GM12892 (cell line): ENCODE results near the gene KANK4. TPM values are rescaled to one million over a fixed set of nuclear protein-coding genes. Genes with fewer than 3 reads are reported as not detected.

ENCODE experiments used
- DNase-seq: peaks from one replicate; pipeline ENCODE4 v3.0.0; 2011; ENCODE audit not compliant: insufficient read length
- FAIRE-seq: peaks from 2 replicates; lab custom pipeline; 2011; peaks lifted over from hg19 to GRCh38; lab: Jason Lieb, UNC
- POLR2A ChIP-seq: IDR thresholded peaks from 2 replicates; pipeline ENCODE4 v1.6.1; 2011; ENCODE audit warnings: low read depth, low read length, control low read depth
- POLR2AphosphoS5 ChIP-seq: IDR thresholded peaks from 2 replicates; pipeline ENCODE4 v1.6.1; 2011; ENCODE audit warnings: low read depth, low read length, control low read depth
- TAF1 ChIP-seq: IDR thresholded peaks from 2 replicates; pipeline ENCODE4 v1.6.1; 2011; ENCODE audit warnings: low read depth, mild to moderate bottlenecking, control low read depth, low read length, borderline replicate concordance
- polyA plus RNA-seq: library from polyadenylated mRNA; unstranded; fragments of >200 nt; gene quantifications from one replicate; pipeline ENCODE4 v1.2.1, GENCODE V29; 2012; ENCODE audit warnings: missing spikeins, inconsistent platforms; ENCODE audit not compliant: missing spikeins

Gene KANK4
- polyA plus RNA-seq: not detected

GRCh38 chr1:62318756-62319544, at the start of gene KANK4:
TSS of gene KANK4 (minus strand) at chr1:62319434. CDS start at chr1:62281564, 37,870 bp downstream.
- FAIRE-seq: no peak
- DNase-seq: no peak

GRCh38 chr1:62368989-62369388, 49.8 kb upstream of the KANK4 start:
- no peak for TF ChIP-seq POLR2AphosphoS5
- no peak for TF ChIP-seq TAF1
- no peak for TF ChIP-seq POLR2A
- DNase-seq: no peak
- FAIRE-seq: no peak

More at GRCh38 chr1:62318756-62319544, at the start of gene KANK4:
- TF ChIP-seq TAF1 (no peak), POLR2A (no peak), POLR2AphosphoS5 (no peak)

DNA sequence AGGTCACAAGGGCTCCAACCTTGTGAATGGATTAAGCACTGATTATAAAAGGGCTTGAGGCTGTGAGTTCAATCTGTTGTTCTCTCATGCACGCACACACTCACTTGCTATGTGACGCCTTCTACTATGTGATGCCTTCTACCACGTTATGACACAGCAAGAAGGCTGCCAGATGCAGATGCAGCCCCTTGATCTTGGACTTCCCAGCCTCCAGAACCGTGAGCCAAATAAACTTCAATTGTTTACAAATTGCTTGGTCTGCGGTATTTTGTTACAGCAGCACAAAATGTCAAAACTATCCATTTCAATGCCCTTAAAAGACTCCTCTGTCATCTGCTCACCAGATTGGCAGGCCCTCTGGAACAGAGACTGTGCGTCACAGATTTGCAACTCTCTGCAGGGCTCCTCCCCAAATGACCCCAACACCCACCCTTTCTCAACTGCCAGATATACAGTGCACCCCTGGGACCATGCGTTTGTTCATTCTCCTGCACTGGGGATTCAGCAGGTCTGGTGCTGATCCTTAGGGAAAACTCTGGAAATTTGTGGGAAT, 47.8 kb upstream of the KANK4 start:
- DNase-seq (no peak), FAIRE-seq (no peak)
- TF ChIP-seq POLR2A: no peak
- TF ChIP-seq POLR2AphosphoS5: no peak
- no peak for TF ChIP-seq TAF1

- no peak for FAIRE-seq
- DNase-seq: no peak
- TF ChIP-seq TAF1 (no peak), POLR2A (no peak), POLR2AphosphoS5 (no peak)
These were observed 45.5 kb upstream of the KANK4 start for GRCh38 chr1:62364721-62365120.

- no peak for DNase-seq
- no peak for FAIRE-seq
- TF ChIP-seq TAF1 (no peak), POLR2A (no peak), POLR2AphosphoS5 (no peak)
These were observed 43.7 kb upstream of the KANK4 start for GRCh38 chr1:62362926-62363325.

DNA sequence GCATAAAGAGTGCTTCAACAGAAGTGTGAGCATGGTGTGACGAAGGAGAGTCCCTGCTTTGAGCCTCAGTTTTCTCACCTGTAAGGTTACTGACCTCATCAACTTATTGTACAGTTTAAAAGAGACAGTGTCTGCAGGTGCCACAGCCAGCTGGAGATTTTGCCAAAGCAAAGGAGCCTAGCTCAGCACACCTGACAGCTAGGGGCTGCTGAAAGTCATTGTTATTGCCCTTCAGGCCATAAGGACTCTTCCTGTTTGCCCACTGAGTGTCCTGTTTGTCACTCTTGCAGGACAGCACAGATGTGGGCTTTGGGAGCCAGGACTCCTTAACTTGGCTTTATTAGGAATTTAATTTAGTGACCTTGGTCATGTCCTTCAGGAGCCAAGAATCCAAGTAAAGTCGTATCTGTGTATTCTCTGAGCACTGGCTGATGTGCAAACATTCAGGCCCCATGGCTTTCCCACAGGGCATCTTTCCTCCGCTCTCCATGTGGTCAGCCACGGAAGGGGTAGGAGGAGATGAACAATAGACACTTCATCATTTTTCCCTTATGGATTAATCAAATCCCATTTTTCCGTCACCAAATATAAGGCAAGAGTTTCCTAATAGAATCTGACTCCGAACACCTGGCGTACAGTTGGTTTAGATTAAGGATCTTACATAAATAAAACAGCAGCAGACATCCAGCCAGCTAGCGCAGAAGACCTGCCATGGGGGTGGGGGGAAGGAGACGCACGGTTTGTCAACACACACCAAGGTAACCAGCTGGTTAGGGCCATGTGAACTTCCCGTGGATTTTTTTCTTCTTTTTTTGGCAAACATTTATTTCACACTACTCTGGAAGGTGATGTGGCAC, 43.1 kb upstream of the KANK4 start:
- FAIRE-seq: no peak

DNA sequence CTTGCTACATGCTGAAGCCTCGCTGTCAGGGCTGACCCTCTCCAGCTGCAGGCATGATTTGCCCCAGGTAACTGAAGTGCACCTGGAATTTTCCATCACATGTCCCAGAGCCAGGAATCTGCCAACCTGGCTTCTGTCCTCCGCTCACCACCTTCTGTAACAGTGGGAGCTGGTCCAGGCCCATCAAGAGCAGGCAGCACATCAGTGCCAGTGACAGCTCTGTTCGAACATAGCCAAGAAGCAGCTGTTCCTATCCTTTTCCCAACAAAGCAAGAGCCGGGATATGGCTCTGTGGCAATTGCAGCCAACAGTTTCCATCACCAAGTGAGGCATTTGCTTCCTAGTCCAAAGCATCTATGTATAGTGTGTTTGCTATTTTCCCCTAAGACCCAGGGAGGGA, 42.2 kb upstream of the KANK4 start:
- no peak for FAIRE-seq
- TF ChIP-seq POLR2AphosphoS5 (no peak), TAF1 (no peak), POLR2A (no peak)
- DNase-seq: no peak

More for the DNA sequence above, 43.1 kb upstream of the KANK4 start:
- no peak for TF ChIP-seq POLR2AphosphoS5
- no peak for TF ChIP-seq POLR2A
- no peak for TF ChIP-seq TAF1
- no peak for DNase-seq

DNA sequence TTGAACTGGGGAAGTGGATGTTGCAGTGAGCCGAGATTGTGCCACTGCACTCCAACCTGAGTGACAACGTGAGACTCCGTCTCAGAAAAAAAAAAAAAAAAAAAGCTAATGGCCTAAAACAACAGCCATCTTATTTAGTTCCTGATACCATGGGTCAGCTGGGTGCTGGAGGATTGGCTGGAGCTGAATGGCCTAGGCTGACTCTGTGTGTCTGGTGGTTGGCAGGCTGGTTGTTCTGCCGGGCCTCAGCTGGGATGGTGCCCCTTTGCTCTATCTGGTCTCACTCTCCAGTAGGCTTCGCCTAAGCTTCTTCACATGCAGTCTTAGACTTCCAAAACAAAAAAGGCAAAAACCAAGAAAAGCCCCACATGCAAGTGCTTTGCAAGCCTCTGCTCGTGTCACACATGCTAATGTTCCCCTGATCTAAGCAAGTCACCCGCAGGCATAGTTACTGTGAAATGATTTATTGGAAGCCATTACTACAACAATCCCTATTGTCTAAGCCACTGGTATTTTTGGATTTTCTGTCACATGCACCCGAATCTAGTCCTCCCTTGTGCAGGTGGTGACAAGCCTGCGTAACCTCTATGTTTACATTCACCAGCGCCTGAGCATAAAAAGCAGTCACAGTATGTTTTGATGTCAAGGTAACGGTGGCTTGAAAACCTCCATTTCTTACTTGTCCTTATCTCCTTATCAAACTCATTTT, 39.6 kb upstream of the KANK4 start:
- FAIRE-seq (no peak), DNase-seq (no peak)
- TF ChIP-seq TAF1 (no peak), POLR2A (no peak), POLR2AphosphoS5 (no peak)

DNA sequence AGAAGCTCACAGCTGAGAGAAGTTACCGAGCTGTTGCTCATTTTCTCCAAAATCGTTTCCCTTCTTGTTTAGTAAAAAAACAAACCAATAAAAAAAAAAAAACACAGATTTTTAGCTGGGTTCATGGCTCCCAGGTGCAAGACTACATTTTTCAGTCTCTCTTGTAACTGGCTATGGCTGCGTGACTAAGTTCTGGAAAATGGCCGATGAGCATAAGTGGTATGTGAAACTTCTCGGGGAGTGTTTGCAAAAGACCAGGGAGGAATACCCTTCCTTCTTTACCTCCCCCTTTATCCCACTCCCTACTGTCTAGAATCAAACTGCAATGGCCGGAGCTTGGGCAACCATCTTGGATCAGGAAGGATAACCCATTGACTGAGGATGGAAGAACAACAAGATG, 38.7 kb upstream of the KANK4 start:
- DNase-seq: no peak
- no peak for TF ChIP-seq TAF1
- TF ChIP-seq POLR2A: no peak
- no peak for TF ChIP-seq POLR2AphosphoS5
- FAIRE-seq: no peak

GRCh38 chr1:62356257-62356835, 37.1 kb upstream of the KANK4 start:
- FAIRE-seq (no peak), DNase-seq (no peak)
- TF ChIP-seq POLR2A: no peak
- TF ChIP-seq POLR2AphosphoS5: no peak
- TF ChIP-seq TAF1: no peak
